Activated T-helper 17 cell treated with anti-CD3 and anti-CD28 coated beads, Interleukin-2, amount 50 U/mL, for 72 hours (primary cell): ENCODE results near the gene MBOAT2. TPM values are rescaled to one million over a fixed set of nuclear protein-coding genes. Genes with fewer than 3 reads are reported as not detected.
"Not testable (repeated sequence)": the region's sequence is repeated elsewhere in the genome, so short reads cannot be mapped to it uniquely, and the experiment has no call there.

ENCODE experiments used
- ATAC-seq: fragments of 150-1000 bp; cut with Tn5 transposase; replicated peaks from 2 replicates; pipeline ENCODE4 v1.10.0; 2021; ENCODE audit warnings: mild to moderate bottlenecking, moderate library complexity
- H3K27ac Mint-ChIP-seq: one replicate; pipeline ENCODE4 v1.8.0; 2022; ENCODE audit warnings: mixed read lengths
- H3K27me3 Mint-ChIP-seq: one replicate; pipeline ENCODE4 v1.8.0; 2022; ENCODE audit warnings: mixed read lengths
- H3K36me3 Mint-ChIP-seq: one replicate; pipeline ENCODE4 v1.8.0; 2022; ENCODE audit warnings: low read depth, mild to moderate bottlenecking, mixed read lengths
- H3K4me1 Mint-ChIP-seq: one replicate; pipeline ENCODE4 v1.8.0; 2022; ENCODE audit warnings: mixed read lengths
- H3K4me3 Mint-ChIP-seq: one replicate; pipeline ENCODE4 v1.8.0; 2022; ENCODE audit warnings: mild to moderate bottlenecking, mixed read lengths
- H3K9me3 Mint-ChIP-seq: one replicate; pipeline ENCODE4 v1.8.0; 2022; ENCODE audit warnings: mixed read lengths
- total RNA-seq, 2 donors: library from RNA; stranded (reverse); gene quantifications; one replicate each; pipeline ENCODE4 v1.2.3, GENCODE V29; 2022

The MBOAT2 gene
- total RNA-seq, 2 donors from 2014 or later, result 3.4 to 6.3 TPM

DNA sequence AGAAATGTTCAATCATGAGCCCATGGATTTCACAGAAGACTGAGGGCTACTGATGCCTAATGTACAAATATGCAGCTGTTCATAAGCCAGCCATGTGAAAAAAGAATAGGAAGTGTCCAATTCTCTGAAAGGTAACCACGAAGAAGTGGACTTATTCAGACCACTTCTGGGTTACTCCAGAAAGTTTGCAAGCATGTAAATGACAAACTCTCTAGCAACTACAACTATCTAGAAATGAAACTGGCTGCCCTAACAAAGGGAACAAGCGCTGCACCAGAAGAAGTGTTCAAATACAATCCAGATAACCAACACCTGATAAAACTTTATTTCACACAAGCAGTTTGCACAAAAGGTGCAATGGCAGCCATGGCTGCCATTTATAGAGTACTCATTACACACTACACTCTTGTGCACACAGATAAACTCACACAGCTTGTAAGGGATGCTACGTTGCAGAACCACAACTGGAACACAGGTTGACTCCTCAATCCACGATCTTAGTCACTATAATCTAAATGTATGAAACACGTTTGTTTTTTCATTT is 13.9 kb downstream of the MBOAT2 start:
- no peak overlapping the region for H3K27ac Mint-ChIP-seq
- H3K4me3 Mint-ChIP-seq, result no peak overlapping the region
- no peaks in the 10 kb centered on the region for H3K36me3 Mint-ChIP-seq
- H3K27me3 Mint-ChIP-seq, result peaks cover 7% of the 10 kb centered on the region
- H3K9me3 Mint-ChIP-seq, result no peaks in the 10 kb centered on the region
- ATAC-seq, result no peak
- no peaks in the 10 kb centered on the region for H3K4me1 Mint-ChIP-seq

DNA sequence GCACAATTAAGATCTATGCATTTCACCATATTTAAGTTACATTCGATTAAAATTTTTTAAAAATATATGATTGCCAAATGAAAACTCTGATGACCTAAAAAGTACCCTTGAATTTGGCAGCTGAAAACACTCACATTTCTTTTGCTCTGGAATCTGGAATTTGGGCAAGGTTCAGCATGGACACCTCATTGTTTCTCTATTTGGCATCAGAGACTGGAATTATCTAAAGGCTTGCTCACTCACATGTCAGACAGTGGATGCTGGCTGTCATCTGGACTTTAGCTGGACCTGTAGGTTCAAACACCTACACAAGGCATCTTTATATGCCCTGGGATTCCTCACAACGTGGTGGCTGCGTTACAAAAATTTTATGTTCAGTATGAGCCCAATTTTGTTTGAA is 16.1 kb downstream of the MBOAT2 start:
- Mint-ChIP-seq H3K4me1 (no peaks in the 10 kb centered on the region), H3K36me3 (no peaks in the 10 kb centered on the region), H3K9me3 (no peaks in the 10 kb centered on the region), H3K4me3 (no peak overlapping the region), H3K27me3 (peaks cover 6% of the 10 kb centered on the region), H3K27ac (no peak overlapping the region)
- no peak for ATAC-seq

DNA sequence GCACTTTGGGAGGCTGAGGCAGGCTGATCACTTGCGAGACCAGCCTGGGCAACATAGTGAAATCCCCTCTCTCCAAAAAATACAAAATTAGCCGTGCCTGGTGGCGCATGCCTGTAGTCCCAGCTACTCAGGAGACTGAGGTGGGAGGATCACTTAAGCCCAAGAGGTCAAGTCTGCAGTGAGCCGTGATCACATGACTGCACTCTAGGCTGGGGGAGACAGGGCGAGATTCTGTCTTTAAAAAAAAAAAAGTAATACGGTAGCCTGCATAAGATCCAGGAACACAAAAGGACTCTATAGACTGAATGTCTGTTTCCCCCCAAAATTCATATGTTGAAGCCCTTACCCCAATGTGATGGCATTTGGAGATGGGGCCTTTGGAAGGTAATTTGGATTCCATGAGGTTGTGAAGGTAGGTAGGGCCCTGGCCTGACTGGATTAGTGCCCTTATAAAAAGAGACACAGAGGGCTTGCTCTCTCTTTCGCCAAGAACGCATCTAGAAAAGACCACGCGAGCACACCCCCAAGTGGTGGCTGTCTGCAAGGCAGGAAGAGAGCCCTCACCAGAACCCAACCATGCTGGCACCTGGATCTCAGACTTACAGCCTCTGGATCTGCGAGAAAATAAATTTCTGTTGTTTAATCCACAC is 17.0 kb downstream of the MBOAT2 start:
- Mint-ChIP-seq H3K4me1 (no peaks in the 10 kb centered on the region), H3K27ac (no peak overlapping the region), H3K9me3 (no peaks in the 10 kb centered on the region), H3K4me3 (no peak overlapping the region), H3K36me3 (no peaks in the 10 kb centered on the region), H3K27me3 (peaks cover 6% of the 10 kb centered on the region)
- no peak for ATAC-seq

DNA sequence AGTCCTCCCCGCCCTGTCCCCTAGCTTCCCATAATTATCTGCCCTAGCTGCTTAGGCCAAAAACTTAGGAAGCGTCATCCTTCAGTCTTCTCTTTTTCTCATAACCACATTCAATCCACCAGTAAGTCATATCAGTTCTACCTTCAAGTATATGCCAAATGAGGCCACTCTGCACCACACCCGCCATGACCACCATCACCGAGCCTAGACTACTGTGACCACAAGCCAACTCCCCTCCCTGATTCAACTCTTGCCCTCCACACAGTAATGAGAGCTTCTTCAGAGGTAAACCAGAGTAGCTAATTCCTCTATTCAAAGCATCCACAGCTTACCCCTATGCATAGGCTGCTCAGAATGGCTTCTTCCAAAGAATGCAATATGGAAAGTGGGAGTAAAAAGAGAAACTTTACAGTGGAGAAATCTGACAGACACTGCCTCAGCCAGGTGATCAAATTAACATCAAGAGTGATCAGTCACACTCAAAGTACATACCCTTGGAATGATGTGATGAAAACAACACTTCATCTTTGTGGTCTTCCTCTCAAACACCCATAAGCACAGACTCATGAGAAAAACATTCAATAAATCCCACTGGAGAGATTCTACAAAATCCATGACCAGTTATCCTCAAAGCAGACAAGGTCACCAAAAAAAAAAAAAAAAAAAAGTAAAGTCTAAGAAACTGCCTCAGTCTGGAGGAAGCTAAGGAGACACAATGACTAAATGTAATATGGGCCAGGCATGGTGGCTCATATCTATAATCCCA is 17.7 kb downstream of the MBOAT2 start:
- Mint-ChIP-seq H3K27ac (no peak overlapping the region), H3K4me3 (no peak overlapping the region), H3K4me1 (no peaks in the 10 kb centered on the region), H3K27me3 (peaks cover 6% of the 10 kb centered on the region), H3K36me3 (no peaks in the 10 kb centered on the region), H3K9me3 (no peaks in the 10 kb centered on the region)
- ATAC-seq, result no peak

DNA sequence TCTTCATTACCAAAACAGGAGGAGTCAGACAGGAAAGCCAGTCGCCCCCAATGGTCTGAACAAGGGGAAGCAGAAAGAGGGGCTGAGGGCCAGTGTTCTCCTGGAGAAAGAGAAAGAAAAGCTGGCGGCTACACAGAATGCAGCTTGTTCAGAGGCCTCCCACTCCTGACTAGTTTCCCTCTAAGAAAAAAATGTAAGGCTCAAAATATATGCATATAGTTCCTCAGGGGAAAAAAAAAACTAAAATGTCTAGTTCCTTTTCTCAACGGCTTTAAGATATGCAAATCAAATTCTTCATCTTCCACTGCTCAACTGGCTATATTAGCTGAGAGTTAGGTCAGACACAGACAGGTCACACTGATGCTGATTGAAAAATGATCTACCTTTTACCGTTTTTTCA is 18.6 kb downstream of the MBOAT2 start:
- Mint-ChIP-seq H3K27ac (no peak overlapping the region), H3K4me1 (no peaks in the 10 kb centered on the region), H3K36me3 (no peaks in the 10 kb centered on the region), H3K9me3 (no peaks in the 10 kb centered on the region), H3K4me3 (no peak overlapping the region), H3K27me3 (peaks cover 6% of the 10 kb centered on the region)
- ATAC-seq, result no peak

DNA sequence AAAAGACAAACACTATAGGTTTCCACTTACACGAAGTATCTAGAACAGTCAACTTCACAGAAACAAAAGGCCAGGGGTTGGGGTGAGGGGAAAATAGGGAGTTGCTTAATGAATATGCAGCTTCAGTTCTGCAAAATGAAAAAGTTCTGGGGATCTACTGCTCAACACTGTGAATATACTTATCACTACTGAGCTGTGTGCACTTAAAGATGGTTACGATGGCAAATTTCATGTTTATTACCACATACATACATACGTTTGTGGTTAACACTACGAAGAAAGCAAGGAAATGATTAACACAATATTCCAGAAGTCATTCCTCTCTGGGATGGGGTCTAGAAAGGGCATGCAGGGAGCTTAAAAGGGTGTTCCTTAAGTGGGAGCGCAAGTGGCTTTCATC is 19.3 kb downstream of the MBOAT2 start:
- Mint-ChIP-seq H3K9me3 (no peaks in the 10 kb centered on the region), H3K4me3 (no peak overlapping the region)

DNA sequence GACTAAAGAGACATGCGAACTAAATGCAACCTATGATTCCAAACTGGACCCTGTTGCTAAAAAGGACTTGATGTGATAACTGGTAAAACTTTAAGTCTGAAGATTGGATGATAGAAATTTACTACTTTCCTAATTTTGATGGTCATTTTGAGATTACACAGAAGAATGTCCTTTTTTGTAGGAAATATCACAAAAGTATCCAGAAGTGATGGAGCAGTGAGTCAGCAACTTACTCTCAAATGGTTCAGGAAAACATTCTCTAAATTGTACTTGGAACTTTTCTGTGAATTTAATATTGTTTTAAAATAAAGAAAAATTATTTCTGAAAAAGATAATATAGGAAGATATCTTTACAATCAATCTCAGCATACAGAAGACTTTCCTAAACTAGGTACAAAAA is 19.9 kb downstream of the MBOAT2 start:
- H3K4me3 Mint-ChIP-seq, result no peak overlapping the region
- peaks cover 6% of the 10 kb centered on the region for H3K27me3 Mint-ChIP-seq
- no peaks in the 10 kb centered on the region for H3K36me3 Mint-ChIP-seq
- no peaks in the 10 kb centered on the region for H3K9me3 Mint-ChIP-seq
- ATAC-seq, result no peak
- no peak overlapping the region for H3K27ac Mint-ChIP-seq
- no peaks in the 10 kb centered on the region for H3K4me1 Mint-ChIP-seq

More for the DNA sequence above, 19.3 kb downstream of the MBOAT2 start:
- Mint-ChIP-seq H3K27me3 (peaks cover 6% of the 10 kb centered on the region), H3K4me1 (no peaks in the 10 kb centered on the region), H3K36me3 (no peaks in the 10 kb centered on the region), H3K27ac (no peak overlapping the region)
- ATAC-seq, result no peak

DNA sequence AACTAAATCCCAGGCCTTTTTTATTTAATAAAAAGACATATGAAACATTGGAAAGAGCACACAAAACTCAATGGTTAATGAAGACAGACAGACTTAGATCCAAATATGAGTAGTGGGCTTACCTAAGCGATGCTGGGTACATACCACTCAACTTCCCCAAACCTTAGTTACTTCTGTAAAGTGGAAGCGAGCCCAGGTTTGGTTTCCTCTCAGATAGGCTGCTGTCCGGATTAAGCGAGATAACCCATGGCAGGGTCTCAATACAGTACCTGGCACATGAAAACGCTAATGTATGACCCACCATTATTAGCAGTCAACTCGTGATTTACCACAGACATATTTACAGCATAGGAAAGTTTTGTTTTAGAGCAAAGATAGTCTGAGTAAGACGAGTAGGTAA is 21.6 kb downstream of the MBOAT2 start:
- no peaks in the 10 kb centered on the region for H3K4me1 Mint-ChIP-seq
- ATAC-seq, result no peak
- no peak overlapping the region for H3K27ac Mint-ChIP-seq
- H3K4me3 Mint-ChIP-seq, result no peak overlapping the region
- peaks cover 6% of the 10 kb centered on the region for H3K27me3 Mint-ChIP-seq
- H3K9me3 Mint-ChIP-seq, result no peaks in the 10 kb centered on the region
- H3K36me3 Mint-ChIP-seq, result no peaks in the 10 kb centered on the region

DNA sequence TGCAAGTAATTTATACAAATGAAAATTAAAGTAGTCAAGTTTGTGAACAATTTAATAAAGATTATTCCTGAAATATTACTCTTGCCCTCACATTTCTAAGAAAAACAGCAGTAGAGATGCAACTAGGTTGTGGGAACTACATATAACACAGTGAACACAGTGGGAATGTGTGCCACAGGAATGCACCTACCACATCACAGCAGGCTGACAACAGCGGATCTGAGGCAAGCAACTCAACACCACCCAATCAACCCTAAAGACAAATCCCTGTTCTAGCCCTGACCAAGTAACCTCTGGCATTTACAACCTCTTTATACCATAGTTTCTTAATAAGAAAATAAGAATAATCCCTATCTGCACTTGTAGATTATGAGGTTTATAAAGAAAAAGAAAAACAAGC is 23.4 kb downstream of the MBOAT2 start:
- Mint-ChIP-seq H3K4me1 (no peaks in the 10 kb centered on the region), H3K9me3 (no peaks in the 10 kb centered on the region), H3K4me3 (no peak overlapping the region), H3K27ac (no peak overlapping the region), H3K36me3 (no peaks in the 10 kb centered on the region), H3K27me3 (peaks cover 3% of the 10 kb centered on the region)
- no peak for ATAC-seq

DNA sequence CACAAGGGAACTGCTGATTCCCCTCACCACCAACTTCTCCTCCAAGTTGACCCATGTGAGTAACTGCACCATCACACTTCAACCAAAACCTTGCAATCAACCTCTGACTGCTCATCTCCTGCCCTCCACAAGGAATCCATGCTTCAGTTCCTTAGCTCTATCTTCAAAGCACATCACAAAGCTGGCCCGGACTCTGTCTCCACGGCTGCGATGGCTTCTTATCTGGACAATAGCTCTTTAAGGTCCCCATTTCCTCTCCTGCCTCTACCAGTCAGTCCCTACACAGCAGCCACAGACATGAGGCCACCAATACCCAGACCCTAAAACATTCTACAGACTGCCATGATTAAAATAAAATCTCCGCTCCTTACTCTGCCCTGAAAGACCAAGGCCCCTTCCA is 25.7 kb downstream of the MBOAT2 start:
- Mint-ChIP-seq H3K4me1 (no peaks in the 10 kb centered on the region), H3K27me3 (no peaks in the 10 kb centered on the region), H3K36me3 (no peaks in the 10 kb centered on the region), H3K4me3 (no peak overlapping the region), H3K9me3 (no peaks in the 10 kb centered on the region), H3K27ac (no peak overlapping the region)
- ATAC-seq, result no peak

DNA sequence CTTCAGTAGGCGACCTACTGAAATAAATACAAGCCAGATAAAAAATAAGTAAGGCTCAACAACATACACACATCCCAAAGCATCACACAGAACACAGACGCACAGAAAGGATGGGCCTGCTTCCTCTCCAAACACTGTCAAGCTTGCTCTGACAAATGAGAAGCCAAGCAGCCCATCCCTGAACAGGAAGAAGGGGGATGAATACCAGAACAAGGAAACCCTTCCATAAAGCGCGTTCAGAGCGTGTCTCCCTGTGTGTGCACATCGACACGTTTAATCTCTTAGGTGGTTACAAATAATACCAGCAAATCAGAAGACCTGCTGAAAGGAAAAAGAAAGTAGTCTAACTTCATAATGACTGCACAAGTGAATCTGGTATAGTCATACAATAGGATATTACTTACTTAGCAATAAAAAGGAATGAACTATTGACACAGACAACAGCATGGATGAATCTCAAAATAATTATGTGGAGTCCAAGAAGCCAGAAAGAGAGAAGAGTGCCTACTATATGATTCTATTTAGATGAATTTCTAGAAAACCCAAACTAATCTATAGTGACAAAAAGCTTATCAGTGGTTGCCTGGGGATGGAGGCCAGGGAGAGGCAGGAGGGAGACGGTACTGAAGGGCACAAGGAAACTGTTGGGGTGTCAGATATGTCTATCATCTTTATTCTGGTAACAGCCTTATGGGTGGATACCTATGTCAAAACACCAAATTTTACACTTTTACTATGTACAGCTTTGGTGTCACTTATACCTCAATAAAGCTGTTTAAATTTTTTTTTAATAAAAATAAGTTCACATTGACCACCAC is 26.8 kb downstream of the MBOAT2 start:
- H3K36me3 Mint-ChIP-seq, result no peaks in the 10 kb centered on the region
- no peaks in the 10 kb centered on the region for H3K9me3 Mint-ChIP-seq
- ATAC-seq, result no peak
- H3K4me1 Mint-ChIP-seq, result no peaks in the 10 kb centered on the region
- no peak overlapping the region for H3K4me3 Mint-ChIP-seq
- no peaks in the 10 kb centered on the region for H3K27me3 Mint-ChIP-seq
- no peak overlapping the region for H3K27ac Mint-ChIP-seq

DNA sequence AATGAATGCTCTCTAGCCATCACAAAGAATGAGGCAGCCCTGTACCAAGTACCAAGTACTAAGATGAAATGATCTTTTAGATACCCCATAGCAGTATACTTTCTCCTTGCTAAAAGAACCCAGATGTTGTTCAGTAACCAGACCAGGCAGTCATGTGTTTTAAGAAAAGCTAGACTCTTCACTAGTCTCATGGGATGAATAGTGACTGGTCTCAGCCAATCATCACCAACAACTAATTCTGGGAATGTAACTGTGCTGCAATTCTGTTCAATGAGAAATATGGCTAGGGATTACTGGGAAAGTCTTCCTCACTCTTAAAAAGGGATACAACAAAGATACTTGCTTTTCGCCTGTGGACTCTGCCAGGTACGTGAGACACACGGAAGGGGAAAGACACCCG is 29.5 kb downstream of the MBOAT2 start:
- H3K4me3 Mint-ChIP-seq, result no peak overlapping the region
- H3K27ac Mint-ChIP-seq, result no peak overlapping the region
- H3K4me1 Mint-ChIP-seq, result no peaks in the 10 kb centered on the region
- no peaks in the 10 kb centered on the region for H3K9me3 Mint-ChIP-seq
- H3K36me3 Mint-ChIP-seq, result no peaks in the 10 kb centered on the region
- no peak for ATAC-seq
- H3K27me3 Mint-ChIP-seq, result no peaks in the 10 kb centered on the region

DNA sequence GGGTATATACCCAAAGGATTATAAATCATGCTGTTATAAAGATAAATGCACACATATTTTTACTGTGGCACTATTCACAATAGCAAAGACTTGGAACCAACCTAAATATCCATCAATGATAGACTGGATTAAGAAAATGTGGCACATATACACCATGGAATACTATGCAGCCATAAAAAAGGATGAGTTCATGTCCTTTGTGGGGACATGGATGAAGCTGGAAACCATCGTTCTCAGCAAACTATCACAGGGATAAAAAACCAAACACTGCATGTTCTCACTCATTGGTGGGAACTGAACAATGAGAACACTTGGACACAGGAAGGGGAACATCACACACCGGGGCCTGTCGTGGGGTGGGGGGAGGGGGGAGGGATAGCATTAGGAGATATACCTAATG is 30.5 kb downstream of the MBOAT2 start:
- ATAC-seq, H3K9me3 Mint-ChIP-seq, H3K27ac Mint-ChIP-seq, H3K4me3 Mint-ChIP-seq, H3K4me1 Mint-ChIP-seq, H3K36me3 Mint-ChIP-seq, H3K27me3 Mint-ChIP-seq: not testable (repeated sequence)

DNA sequence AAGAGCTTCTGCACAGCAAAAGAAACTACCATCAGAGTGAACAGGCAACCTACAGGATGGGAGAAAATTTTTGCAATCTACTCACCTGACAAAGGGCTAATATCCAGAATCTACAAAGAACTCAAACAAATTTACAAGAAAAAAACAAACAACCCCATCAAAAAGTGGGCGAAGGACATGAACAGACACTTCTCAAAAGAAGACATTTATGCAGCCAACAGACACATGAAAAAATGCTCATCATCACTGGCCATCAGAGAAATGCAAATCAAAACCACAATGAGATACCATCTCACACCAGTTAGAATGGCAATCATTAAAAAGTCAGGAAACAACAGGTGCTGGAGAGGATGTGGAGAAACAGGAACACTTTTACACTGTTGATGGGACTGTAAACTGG is 30.9 kb downstream of the MBOAT2 start:
- H3K27me3 Mint-ChIP-seq, H3K9me3 Mint-ChIP-seq, H3K4me1 Mint-ChIP-seq, H3K4me3 Mint-ChIP-seq, H3K36me3 Mint-ChIP-seq, ATAC-seq, H3K27ac Mint-ChIP-seq: not testable (repeated sequence)

DNA sequence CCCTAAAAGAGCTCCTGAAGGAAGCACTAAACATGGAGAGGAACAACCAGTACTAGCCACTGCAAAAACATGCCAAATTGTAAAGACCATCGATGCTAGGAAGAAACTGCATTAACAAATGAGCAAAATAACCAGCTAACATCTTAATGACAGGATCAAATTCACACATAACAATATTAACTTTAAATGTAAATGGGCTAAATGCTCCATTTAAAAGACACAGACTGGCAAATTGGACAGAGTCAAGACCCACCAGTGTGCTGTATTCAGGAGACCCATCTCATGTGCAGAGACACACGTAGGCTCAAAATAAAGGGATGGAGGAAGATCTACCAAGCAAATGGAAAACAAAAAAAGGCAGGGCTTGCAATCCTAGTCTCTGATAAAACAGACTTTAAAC is 34.1 kb downstream of the MBOAT2 start:
- not testable (repeated sequence) for H3K4me1 Mint-ChIP-seq, H3K27ac Mint-ChIP-seq, H3K9me3 Mint-ChIP-seq, H3K27me3 Mint-ChIP-seq, H3K4me3 Mint-ChIP-seq, H3K36me3 Mint-ChIP-seq, ATAC-seq
